Measurements from ENCODE around the gene ARID5B. TPM values are rescaled to one million over a fixed set of nuclear protein-coding genes. Genes with fewer than 3 reads are reported as not detected.

ARID5B gene
- total RNA-seq, 2 donors from 2014 or later, result 67.9 to 90.1 TPM

- intact Hi-C loops (cut with DNase I), result no loop called here
- H3K4me1 ChIP-seq (replicated peaks), result no peaks in the 10 kb centered on the region
- 53% methylated on average over 11 of the region's 11 CpGs for WGBS
- no peak for DNase-seq (ENCODE audit: low spot score)
- H3K9me3 ChIP-seq, result no peaks in the 10 kb centered on the region
- no peaks in the 10 kb centered on the region for H3K36me3 ChIP-seq
- H3K27ac ChIP-seq, result no peak overlapping the region
- H3K27me3 ChIP-seq (replicated peaks; ENCODE audit: insufficient read depth), result no peaks in the 10 kb centered on the region
- TF ChIP-seq POLR2AphosphoS5 (IDR thresholded peaks at IDR 0.05), result no peak
- no peak for TF ChIP-seq CTCF (IDR thresholded peaks at IDR 0.05)
- no peak for TF ChIP-seq POLR2A (IDR thresholded peaks at IDR 0.05)
- no peak overlapping the region for H3K4me3 ChIP-seq
Observed at GRCh38 chr10:61877887-61878739, 23.4 kb upstream of the ARID5B start.

GRCh38 chr10:61878740-61879068 is 22.8 kb upstream of the ARID5B start:
- intact Hi-C loops (cut with DNase I), result no loop called here
- DNase-seq (ENCODE audit: low spot score), result no peak

GRCh38 chr10:61882621-61883370 is 18.7 kb upstream of the ARID5B start:
- TF ChIP-seq POLR2AphosphoS5 (IDR thresholded peaks at IDR 0.05), result no peak
- no peak for TF ChIP-seq POLR2A (IDR thresholded peaks at IDR 0.05)
- no peak for TF ChIP-seq CTCF (IDR thresholded peaks at IDR 0.05)
- intact Hi-C loops (cut with DNase I), result no loop called here
- Histone ChIP-seq H3K27ac (no peak overlapping the region), H3K4me3 (no peak overlapping the region), H3K4me1 (replicated peaks) (no peaks in the 10 kb centered on the region), H3K27me3 (replicated peaks; ENCODE audit: insufficient read depth) (no peaks in the 10 kb centered on the region), H3K9me3 (no peaks in the 10 kb centered on the region), H3K36me3 (no peaks in the 10 kb centered on the region)
- WGBS, result 96% methylated on average over 6 of the region's 6 CpGs
- no peak for DNase-seq (ENCODE audit: low spot score)

More at GRCh38 chr10:61878740-61879068, 22.8 kb upstream of the ARID5B start:
- Histone ChIP-seq H3K9me3 (no peaks in the 10 kb centered on the region), H3K27ac (no peak overlapping the region), H3K27me3 (replicated peaks; ENCODE audit: insufficient read depth) (no peaks in the 10 kb centered on the region), H3K4me3 (no peak overlapping the region), H3K4me1 (replicated peaks) (no peaks in the 10 kb centered on the region), H3K36me3 (no peaks in the 10 kb centered on the region)
- TF ChIP-seq CTCF (IDR thresholded peaks at IDR 0.05) (no peak), POLR2AphosphoS5 (IDR thresholded peaks at IDR 0.05) (no peak), POLR2A (IDR thresholded peaks at IDR 0.05) (no peak)

DNA sequence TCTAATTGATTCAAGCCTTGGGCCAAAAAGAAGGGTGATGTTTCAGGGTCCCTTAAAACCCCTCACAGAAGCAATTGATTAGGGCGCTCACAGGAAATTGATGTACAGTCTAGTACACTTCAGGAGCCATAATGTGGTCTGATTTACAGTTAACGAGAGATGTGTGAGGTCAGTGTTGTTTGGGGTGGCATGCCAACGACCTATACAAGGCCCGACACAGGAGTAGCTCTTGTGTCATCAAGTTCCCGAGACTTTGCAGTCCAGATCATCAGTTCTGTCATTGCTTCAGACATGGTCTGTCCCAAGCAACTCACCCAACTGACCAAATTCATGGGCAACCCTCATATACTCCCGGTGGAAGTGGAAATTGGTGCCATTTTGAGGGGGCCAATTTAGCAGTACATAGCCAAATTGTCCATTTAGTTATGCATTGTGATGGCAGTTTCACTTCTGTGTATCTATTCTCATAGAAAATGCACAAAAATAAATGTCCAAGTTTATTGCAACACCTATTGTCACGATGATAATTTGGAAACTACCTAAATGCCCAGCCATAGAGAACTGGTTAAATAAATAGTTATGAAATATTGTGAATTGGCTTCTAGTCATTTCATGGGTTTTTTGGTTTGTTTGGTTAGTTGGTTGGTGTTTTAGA is 18.0 kb upstream of the ARID5B start:
- no peak for DNase-seq (ENCODE audit: low spot score)
- H3K4me1 ChIP-seq (replicated peaks), result no peaks in the 10 kb centered on the region
- no peaks in the 10 kb centered on the region for H3K36me3 ChIP-seq
- H3K27ac ChIP-seq, result no peak overlapping the region
- H3K4me3 ChIP-seq, result no peak overlapping the region
- intact Hi-C loops (cut with DNase I), result no loop called here
- TF ChIP-seq POLR2AphosphoS5 (IDR thresholded peaks at IDR 0.05), result no peak
- no peak for TF ChIP-seq POLR2A (IDR thresholded peaks at IDR 0.05)
- no peak for TF ChIP-seq CTCF (IDR thresholded peaks at IDR 0.05)
- no peaks in the 10 kb centered on the region for H3K27me3 ChIP-seq (replicated peaks; ENCODE audit: insufficient read depth)
- 93% methylated on average over 7 of the region's 7 CpGs for WGBS
- no peaks in the 10 kb centered on the region for H3K9me3 ChIP-seq

Measured in prostate gland (tissue), 2 donors.